GM12878 (cell line): ENCODE data around the gene CEACAM5. TPM values are rescaled to one million over a fixed set of nuclear protein-coding genes. Genes with fewer than 3 reads are reported as not detected.

ENCODE experiments used
- polyA plus RNA-seq, 11 experiments: library from polyadenylated mRNA; depleted of rRNA in 4 of 11; unstranded in 6 of 11; stranded (reverse) in 5 of 11; fragments of >200 nt; fragmentation: Nextera tagmentation in 4 of 11; fragmentation: Illumina TruSeq in 1 of 11; extraction: Ambion mirVana in 4 of 11; extraction: Trizol in 1 of 11; gene quantifications; 1 replicate in 1 of 11; 2 replicates in 10 of 11; pipeline versions ENCODE4 v1.2.1 to v1.2.3, GENCODE V29; 2011 to 2016; ENCODE audit warnings: inconsistent platforms in 2 of 11, missing spikeins in 2 of 11, low read depth in 1 of 11
- total RNA-seq, 4 experiments: library from RNA; depleted of rRNA in 3 of 4; stranded (reverse); fragments of >200 nt in 3 of 4; fragmentation: Illumina TruSeq in 1 of 4; extraction: Trizol in 1 of 4; gene quantifications; 2 replicates each; pipeline versions ENCODE4 v1.2.1 to v1.2.3, GENCODE V29; 2013 to 2021

CEACAM5 gene
- total and polyA plus RNA-seq, 10 of the 15 experiments (the other 5 are each of a cell fraction or from before 2014, with no cell fraction given): 0.38 TPM; not detected in 9

Other genes with a start within 250 kb of the CEACAM5 start
Only the 7 nearest of the 11 such genes appear.
- gene CEACAM21, start 132.5 kb upstream of the CEACAM5 start, total RNA-seq (2014; rRNA removed): 4.6 and 7.0 TPM in 2 replicates
- 5.4 and 7.2 TPM in 2 replicates for gene CEACAM21, start 132.5 kb upstream of the CEACAM5 start, total RNA-seq (2014; rRNA removed; fragmentation: Illumina TruSeq; extraction: Trizol)
- 13.5 and 13.6 TPM in 2 replicates for gene CEACAM21, start 132.5 kb upstream of the CEACAM5 start, total RNA-seq (2021)
- 1.4 and 2.7 TPM in 2 replicates for gene CEACAM21, start 132.5 kb upstream of the CEACAM5 start, polyA plus RNA-seq (2011; rRNA removed)
- 5.0 and 9.0 TPM in 2 replicates for gene CEACAM21, start 132.5 kb upstream of the CEACAM5 start, polyA plus RNA-seq (2014; fragmentation: Illumina TruSeq; extraction: Trizol)
- 1 to 10 TPM in 1 of 2 experiments, under 1 TPM in 1; 0.87 to 1.0 TPM for gene CEACAM21, start 132.5 kb upstream of the CEACAM5 start, polyA plus RNA-seq (2014; fragmentation: Nextera tagmentation; extraction: Ambion mirVana)
- gene CEACAM21, start 132.5 kb upstream of the CEACAM5 start, polyA plus RNA-seq (2014; rRNA removed): 10.0 and 12.4 TPM in 2 replicates
- 10 to 100 TPM; 12.1 to 12.5 TPM for gene CEACAM21, start 132.5 kb upstream of the CEACAM5 start, polyA plus RNA-seq (2016; fragmentation: Nextera tagmentation; extraction: Ambion mirVana)
- gene CEACAM4, start 81.6 kb upstream of the CEACAM5 start, total RNA-seq (2014; rRNA removed): not detected in 2 replicates
- gene CEACAM4, start 81.6 kb upstream of the CEACAM5 start, total RNA-seq (2014; rRNA removed; fragmentation: Illumina TruSeq; extraction: Trizol): not detected in 2 replicates
- gene CEACAM4, start 81.6 kb upstream of the CEACAM5 start, total RNA-seq (2021): not detected in 2 replicates
- not detected in 2 replicates for gene CEACAM4, start 81.6 kb upstream of the CEACAM5 start, polyA plus RNA-seq (2011; rRNA removed)
- gene CEACAM4, start 81.6 kb upstream of the CEACAM5 start, polyA plus RNA-seq (2014; fragmentation: Illumina TruSeq; extraction: Trizol): not detected in 2 replicates
- not detected for gene CEACAM4, start 81.6 kb upstream of the CEACAM5 start, polyA plus RNA-seq (2014; fragmentation: Nextera tagmentation; extraction: Ambion mirVana)
- not detected in 2 replicates for gene CEACAM4, start 81.6 kb upstream of the CEACAM5 start, polyA plus RNA-seq (2014; rRNA removed)
- not detected for gene CEACAM4, start 81.6 kb upstream of the CEACAM5 start, polyA plus RNA-seq (2016; fragmentation: Nextera tagmentation; extraction: Ambion mirVana)
- gene CEACAM7, start 20.4 kb upstream of the CEACAM5 start, total RNA-seq (2014; rRNA removed): not detected in 2 replicates
- not detected in 2 replicates for gene CEACAM7, start 20.4 kb upstream of the CEACAM5 start, total RNA-seq (2014; rRNA removed; fragmentation: Illumina TruSeq; extraction: Trizol)
- gene CEACAM7, start 20.4 kb upstream of the CEACAM5 start, total RNA-seq (2021): not detected in 2 replicates
- not detected in 2 replicates for gene CEACAM7, start 20.4 kb upstream of the CEACAM5 start, polyA plus RNA-seq (2011; rRNA removed)
- not detected in 2 replicates for gene CEACAM7, start 20.4 kb upstream of the CEACAM5 start, polyA plus RNA-seq (2014; fragmentation: Illumina TruSeq; extraction: Trizol)
- gene CEACAM7, start 20.4 kb upstream of the CEACAM5 start, polyA plus RNA-seq (2014; fragmentation: Nextera tagmentation; extraction: Ambion mirVana): not detected
- not detected in 2 replicates for gene CEACAM7, start 20.4 kb upstream of the CEACAM5 start, polyA plus RNA-seq (2014; rRNA removed)
- not detected for gene CEACAM7, start 20.4 kb upstream of the CEACAM5 start, polyA plus RNA-seq (2016; fragmentation: Nextera tagmentation; extraction: Ambion mirVana)
- not detected in 2 replicates for gene CEACAM6, start 46.9 kb downstream of the CEACAM5 start, total RNA-seq (2014; rRNA removed)
- gene CEACAM6, start 46.9 kb downstream of the CEACAM5 start, total RNA-seq (2014; rRNA removed; fragmentation: Illumina TruSeq; extraction: Trizol): not detected in 2 replicates
- gene CEACAM6, start 46.9 kb downstream of the CEACAM5 start, total RNA-seq (2021): 0.26 and 0.27 TPM in 2 replicates
- gene CEACAM6, start 46.9 kb downstream of the CEACAM5 start, polyA plus RNA-seq (2011; rRNA removed): not detected in 2 replicates
- not detected in 2 replicates for gene CEACAM6, start 46.9 kb downstream of the CEACAM5 start, polyA plus RNA-seq (2014; fragmentation: Illumina TruSeq; extraction: Trizol)
- not detected for gene CEACAM6, start 46.9 kb downstream of the CEACAM5 start, polyA plus RNA-seq (2014; fragmentation: Nextera tagmentation; extraction: Ambion mirVana)
- not detected in 2 replicates for gene CEACAM6, start 46.9 kb downstream of the CEACAM5 start, polyA plus RNA-seq (2014; rRNA removed)
- not detected for gene CEACAM6, start 46.9 kb downstream of the CEACAM5 start, polyA plus RNA-seq (2016; fragmentation: Nextera tagmentation; extraction: Ambion mirVana)
- gene CEACAM3, start 88.0 kb downstream of the CEACAM5 start, total RNA-seq (2014; rRNA removed): not detected in 2 replicates
- not detected in 2 replicates for gene CEACAM3, start 88.0 kb downstream of the CEACAM5 start, total RNA-seq (2014; rRNA removed; fragmentation: Illumina TruSeq; extraction: Trizol)
- gene CEACAM3, start 88.0 kb downstream of the CEACAM5 start, total RNA-seq (2021): not detected in 2 replicates
- not detected in 2 replicates for gene CEACAM3, start 88.0 kb downstream of the CEACAM5 start, polyA plus RNA-seq (2011; rRNA removed)
- not detected in 2 replicates for gene CEACAM3, start 88.0 kb downstream of the CEACAM5 start, polyA plus RNA-seq (2014; fragmentation: Illumina TruSeq; extraction: Trizol)
- not detected for gene CEACAM3, start 88.0 kb downstream of the CEACAM5 start, polyA plus RNA-seq (2014; fragmentation: Nextera tagmentation; extraction: Ambion mirVana)
- gene CEACAM3, start 88.0 kb downstream of the CEACAM5 start, polyA plus RNA-seq (2014; rRNA removed): not detected in 2 replicates
- not detected for gene CEACAM3, start 88.0 kb downstream of the CEACAM5 start, polyA plus RNA-seq (2016; fragmentation: Nextera tagmentation; extraction: Ambion mirVana)
- not detected in 2 replicates for gene LYPD4, start 136.1 kb downstream of the CEACAM5 start, total RNA-seq (2014; rRNA removed)
- not detected in 2 replicates for gene LYPD4, start 136.1 kb downstream of the CEACAM5 start, total RNA-seq (2014; rRNA removed; fragmentation: Illumina TruSeq; extraction: Trizol)
- not detected in 2 replicates for gene LYPD4, start 136.1 kb downstream of the CEACAM5 start, total RNA-seq (2021)
- gene LYPD4, start 136.1 kb downstream of the CEACAM5 start, polyA plus RNA-seq (2011; rRNA removed): not detected in 2 replicates
- gene LYPD4, start 136.1 kb downstream of the CEACAM5 start, polyA plus RNA-seq (2014; fragmentation: Illumina TruSeq; extraction: Trizol): not detected in 2 replicates
- not detected for gene LYPD4, start 136.1 kb downstream of the CEACAM5 start, polyA plus RNA-seq (2014; fragmentation: Nextera tagmentation; extraction: Ambion mirVana)
- gene LYPD4, start 136.1 kb downstream of the CEACAM5 start, polyA plus RNA-seq (2014; rRNA removed): not detected in 2 replicates
- not detected for gene LYPD4, start 136.1 kb downstream of the CEACAM5 start, polyA plus RNA-seq (2016; fragmentation: Nextera tagmentation; extraction: Ambion mirVana)
- not detected in 2 replicates for gene DMRTC2, start 136.4 kb downstream of the CEACAM5 start, total RNA-seq (2014; rRNA removed)
- gene DMRTC2, start 136.4 kb downstream of the CEACAM5 start, total RNA-seq (2014; rRNA removed; fragmentation: Illumina TruSeq; extraction: Trizol): not detected in 2 replicates
- not detected in 2 replicates for gene DMRTC2, start 136.4 kb downstream of the CEACAM5 start, total RNA-seq (2021)
- gene DMRTC2, start 136.4 kb downstream of the CEACAM5 start, polyA plus RNA-seq (2011; rRNA removed): not detected in 2 replicates
- not detected in 2 replicates for gene DMRTC2, start 136.4 kb downstream of the CEACAM5 start, polyA plus RNA-seq (2014; fragmentation: Illumina TruSeq; extraction: Trizol)
- not detected for gene DMRTC2, start 136.4 kb downstream of the CEACAM5 start, polyA plus RNA-seq (2014; fragmentation: Nextera tagmentation; extraction: Ambion mirVana)
- gene DMRTC2, start 136.4 kb downstream of the CEACAM5 start, polyA plus RNA-seq (2014; rRNA removed): not detected in 2 replicates
- not detected for gene DMRTC2, start 136.4 kb downstream of the CEACAM5 start, polyA plus RNA-seq (2016; fragmentation: Nextera tagmentation; extraction: Ambion mirVana)